GM18498 (cell line): ENCODE results near the gene OGFR.
"Not testable (repeated sequence)": the region's sequence is repeated elsewhere in the genome, so short reads cannot be mapped to it uniquely, and the experiment has no call there.

ENCODE experiments used
- ATAC-seq: cut with Tn5 transposase; IDR thresholded peaks from one replicate; pipeline ENCODE4 v1.9.1; 2021; ENCODE audit warnings: mild to moderate bottlenecking, moderate library complexity; ENCODE audit not compliant: unreplicated experiment

The OGFR gene

DNA sequence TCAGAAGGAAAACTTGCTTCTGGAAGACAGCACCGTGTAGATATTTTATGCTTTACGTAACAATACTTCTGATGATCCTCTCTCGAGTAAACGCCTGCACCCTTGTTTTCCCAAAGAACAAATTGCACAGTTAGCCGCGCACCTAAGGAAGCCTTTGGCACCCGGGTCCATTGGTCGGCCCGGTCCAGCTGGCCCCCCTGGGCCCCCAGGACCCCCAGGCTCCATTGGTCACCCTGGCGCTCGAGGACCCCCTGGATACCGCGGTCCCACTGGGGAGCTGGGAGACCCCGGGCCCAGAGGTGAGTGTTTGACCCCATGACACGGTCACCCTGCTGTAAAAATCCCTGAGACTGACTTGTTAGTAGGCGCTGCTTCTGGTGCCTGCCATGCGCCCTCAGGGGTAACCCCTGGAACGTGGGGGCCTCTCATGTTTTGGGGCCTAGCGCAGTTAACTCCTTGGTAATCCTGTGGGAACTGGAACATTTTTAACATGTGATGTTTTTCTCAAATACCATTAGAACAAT lies 32.4 kb downstream of the OGFR start:
- no peak for ATAC-seq

DNA sequence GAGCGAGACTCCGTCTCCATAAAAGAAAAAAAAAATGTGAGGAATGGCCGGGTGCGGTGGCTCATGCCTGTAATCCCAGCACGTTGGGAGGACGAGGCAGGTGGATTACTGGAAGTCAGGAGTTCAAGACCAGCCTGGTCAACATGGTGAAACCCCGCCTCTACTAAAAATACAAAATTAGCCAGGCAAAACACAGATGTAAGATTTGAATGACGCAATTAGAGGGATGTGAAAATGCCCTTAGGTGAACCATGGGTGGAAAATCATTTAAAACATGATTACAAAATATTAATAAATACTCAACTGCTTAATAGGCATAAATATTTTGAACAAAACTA lies 33.1 kb downstream of the OGFR start:
- peak; percentile 13 for ATAC-seq

DNA sequence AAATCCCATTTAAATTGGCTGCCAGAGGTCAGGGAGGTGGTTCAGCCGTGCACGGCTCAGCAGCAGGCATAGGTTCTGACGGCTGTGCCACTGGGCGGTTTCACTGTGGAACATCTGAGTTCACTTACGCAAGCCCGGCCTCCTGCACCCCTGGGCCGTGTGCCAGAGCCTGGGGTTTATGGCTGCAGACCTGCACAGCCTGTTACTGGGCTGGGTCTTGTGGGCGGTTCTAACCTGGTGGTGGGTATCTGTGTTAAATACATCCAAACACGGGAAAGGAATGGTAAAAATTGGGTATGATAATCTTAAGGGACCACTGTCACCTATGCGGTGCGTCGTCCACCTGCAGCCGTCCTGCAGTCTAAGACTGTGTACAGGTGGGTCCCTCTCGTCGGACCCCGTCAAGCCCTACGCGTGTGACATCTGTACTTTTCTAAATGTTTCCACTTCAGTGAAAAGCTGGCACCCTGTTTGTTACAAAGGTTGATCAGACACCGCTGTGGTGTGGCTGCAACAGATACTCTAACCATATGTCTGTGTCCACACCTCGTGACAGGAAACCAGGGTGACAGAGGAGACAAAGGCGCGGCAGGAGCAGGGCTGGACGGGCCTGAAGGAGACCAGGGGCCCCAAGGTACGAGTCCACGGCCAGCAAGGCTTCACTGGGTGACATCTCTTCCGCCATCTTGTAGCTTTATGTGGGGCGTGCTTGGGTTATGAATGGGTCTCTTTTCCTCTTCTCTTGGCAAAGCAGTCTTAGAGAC lies 33.7 kb downstream of the OGFR start:
- ATAC-seq: peak; percentile 83

DNA sequence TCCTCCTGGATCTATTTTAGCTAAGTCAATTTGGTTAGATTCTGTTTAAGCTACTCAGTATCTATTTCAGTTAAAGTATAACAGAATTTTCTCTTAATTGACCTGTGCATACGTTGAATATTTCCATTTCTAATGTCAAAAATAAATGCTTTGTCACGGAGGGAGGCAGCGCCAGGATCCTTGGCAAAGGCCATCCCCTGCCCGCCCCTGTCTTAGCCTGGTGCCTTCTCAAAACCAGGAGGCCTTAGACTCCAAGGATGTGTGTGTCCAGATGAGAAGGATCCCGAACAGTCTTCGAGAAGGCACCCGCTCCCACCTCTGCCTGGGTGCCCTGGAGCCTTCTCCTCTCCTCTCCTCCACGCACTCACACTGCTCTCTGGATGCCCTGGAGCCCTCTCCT lies 34.6 kb downstream of the OGFR start:
- ATAC-seq: no peak

DNA sequence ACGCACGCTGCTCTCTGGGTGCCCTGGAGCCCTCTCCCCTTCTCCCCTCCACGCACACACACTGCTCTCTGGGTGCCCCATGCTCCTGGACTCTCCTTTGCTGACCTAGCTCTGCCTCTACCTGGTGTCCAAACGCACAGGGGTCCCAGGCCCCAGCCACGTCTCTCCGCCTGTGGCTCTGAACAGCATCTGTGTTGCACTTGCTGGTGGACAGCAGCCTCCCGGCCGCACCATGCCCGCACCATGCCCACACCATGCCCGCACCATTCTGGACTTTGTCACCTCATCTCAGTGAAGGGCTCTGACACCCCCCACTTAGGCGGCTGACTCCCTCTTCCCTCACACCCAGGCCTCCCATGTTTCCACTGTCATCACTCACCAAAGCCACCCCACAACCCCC lies 35.2 kb downstream of the OGFR start:
- no peak for ATAC-seq

DNA sequence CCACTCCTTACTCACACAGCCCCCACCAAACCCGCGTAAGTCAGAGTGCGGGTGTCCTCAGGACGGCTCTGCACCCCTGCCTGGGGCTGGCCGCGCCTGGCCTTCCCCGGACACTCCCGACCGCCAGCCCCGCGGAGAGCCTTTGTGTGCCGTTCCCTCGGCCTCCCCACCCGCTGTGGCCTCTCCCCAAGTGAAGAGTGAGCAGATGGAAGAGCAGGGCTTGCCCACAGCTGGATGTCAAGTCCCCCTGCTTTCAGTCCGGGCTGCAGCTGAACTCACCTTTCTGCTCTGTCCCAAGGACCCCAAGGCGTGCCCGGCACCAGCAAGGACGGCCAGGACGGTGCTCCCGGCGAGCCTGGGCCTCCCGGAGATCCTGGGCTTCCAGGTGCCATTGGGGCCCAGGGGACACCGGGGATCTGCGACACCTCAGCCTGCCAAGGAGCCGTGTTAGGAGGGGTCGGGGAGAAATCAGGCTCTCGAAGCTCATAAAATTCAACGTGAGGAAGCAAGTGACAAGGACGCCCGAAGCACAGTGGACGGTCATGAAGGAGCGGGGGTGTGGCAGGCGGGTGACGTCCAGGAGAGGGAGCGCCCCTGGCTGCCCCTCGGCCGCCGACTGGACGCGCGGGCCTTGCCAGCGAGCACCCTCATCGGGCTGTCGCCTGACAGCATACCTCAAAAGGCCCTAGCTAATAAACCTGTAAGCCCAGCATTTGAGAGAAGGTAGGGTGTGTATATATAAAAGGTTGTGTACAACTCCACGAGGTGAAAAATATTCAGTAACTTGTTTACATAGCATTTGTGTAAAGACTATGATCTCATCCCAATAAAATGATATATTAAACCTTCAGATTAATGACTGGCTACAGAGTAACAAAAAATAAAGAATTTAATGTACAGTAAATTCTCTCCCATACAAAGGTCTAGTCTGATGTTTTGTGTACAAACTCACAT lies 35.9 kb downstream of the OGFR start:
- no peak for ATAC-seq

DNA sequence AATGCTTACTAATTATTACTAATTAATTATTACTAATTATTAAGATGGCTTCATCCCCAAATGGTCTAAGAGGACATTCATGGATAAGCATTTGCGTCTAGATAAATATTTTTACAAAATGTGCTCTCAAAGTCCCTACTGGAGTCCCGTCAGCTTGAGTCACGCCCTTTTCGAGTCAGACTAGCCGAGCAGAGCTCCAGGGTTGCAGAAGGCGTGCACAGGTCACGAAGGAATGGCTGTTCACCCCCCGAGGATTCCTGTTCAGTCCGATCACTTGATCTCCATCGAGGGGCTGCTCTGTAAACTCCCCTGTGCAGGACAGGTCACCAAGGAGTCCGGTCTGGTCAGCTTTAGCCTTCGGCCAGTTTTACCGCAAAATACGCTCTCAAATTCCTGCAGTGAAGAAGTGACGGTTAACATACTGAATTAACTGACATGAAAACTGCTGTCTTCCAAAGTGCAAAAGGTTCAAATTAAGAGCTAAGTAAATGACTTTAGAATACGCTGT lies 37.1 kb downstream of the OGFR start:
- no peak for ATAC-seq

DNA sequence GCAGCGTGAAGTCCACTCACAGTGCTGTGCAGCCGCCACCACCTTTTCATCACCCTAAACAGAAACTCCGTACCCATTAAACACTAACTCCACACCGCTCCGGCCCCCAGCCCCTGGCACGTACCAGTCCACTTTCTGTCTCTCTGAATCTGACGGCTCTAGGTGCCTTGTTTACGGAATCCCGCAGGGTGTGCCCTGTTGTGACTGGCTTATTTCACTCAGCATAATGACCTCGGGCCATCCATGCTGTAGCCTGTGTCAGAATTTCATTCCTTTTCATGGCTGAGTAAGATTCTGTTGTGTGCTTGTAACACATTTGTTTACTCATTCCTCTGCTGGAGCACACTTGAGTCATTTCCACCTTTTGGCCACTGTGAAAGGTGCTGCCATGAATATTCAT lies 39.0 kb downstream of the OGFR start:
- ATAC-seq: no peak

DNA sequence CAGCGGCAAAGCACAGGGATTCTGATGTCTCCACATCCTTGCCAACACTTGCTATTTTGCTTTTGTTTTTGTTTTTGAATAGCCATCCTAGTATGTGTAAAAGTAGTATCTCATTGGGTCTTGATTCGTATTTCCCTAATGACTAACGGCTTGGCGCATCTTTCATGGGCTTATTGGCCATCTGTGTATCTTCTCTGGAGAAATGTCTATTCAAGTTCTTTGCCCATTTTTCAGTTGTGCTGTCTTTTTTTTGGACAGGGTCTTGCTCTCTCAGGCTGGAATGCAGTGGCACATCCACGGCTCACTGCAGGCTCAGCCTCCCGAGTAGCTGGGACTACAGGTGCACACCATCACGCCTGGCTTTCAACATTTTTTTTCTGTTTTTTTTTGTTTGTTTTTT lies 39.5 kb downstream of the OGFR start:
- no peak for ATAC-seq

DNA sequence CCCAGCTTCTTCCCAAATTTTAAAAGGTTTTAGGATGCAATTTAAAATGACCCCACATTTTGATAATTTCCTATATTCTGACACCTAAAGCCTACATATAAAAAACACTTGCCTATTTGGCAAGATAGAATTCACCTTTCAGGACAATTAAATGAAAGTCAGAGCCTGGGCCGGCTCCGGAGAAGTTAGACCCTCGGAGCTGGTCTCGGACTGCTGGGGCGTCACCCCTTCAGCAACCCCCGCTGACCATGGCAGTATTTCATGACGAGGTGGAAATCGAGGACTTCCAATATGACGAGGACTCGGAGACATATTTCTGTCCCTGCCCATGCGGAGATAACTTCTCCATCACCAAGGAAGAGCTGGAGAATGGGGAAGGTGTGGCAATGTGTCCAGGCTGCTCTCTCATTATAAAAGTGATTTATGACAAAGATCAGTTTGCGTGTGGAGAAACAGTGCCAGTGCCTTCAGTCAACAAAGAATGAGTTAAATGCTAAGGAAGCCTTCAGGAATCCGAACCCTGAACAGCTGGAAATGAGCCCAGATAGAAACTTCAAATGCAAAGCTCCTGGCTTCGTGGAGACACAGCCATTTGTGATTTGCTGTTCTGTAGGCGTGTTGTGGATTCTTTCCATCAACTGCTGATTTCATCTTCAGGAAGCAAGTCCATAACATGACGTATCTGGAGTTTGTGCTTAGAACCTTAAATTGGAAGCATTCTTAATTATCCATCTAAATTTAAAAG lies 41.0 kb downstream of the OGFR start:
- ATAC-seq: no peak

DNA sequence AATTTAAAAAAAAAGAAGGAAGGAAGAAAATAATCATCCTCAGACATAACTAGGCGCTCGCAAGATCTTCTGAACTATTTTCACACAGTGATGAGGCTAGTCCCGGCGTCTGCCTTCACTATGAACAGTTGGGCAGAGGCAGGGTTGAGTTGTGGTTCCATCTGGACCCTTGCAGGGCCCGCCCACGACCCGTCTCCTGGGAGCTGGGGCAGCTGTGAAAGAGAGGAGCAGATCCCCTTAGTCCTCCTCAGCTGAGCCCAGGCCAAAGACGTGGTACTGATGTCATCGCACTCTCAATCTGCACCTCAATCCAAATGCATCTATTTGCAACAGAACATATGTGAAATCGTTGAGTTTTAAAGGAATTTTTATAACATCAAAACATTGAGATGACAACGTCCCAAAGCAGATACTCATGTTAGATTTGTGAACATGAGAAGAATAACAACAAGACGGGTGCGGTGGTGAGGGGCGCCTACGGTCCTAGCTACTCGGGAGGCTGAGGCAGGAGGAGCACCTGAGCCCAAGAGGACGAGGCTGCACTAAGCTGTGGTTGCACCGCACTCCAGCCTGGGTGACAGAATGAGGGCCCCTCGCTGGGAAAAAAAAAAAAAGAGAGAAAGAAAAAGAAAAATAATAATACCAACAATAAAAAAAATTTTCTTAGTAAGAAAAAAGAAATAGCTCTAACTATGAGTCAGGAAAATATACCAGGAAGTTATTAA lies 41.7 kb downstream of the OGFR start:
- no peak for ATAC-seq

DNA sequence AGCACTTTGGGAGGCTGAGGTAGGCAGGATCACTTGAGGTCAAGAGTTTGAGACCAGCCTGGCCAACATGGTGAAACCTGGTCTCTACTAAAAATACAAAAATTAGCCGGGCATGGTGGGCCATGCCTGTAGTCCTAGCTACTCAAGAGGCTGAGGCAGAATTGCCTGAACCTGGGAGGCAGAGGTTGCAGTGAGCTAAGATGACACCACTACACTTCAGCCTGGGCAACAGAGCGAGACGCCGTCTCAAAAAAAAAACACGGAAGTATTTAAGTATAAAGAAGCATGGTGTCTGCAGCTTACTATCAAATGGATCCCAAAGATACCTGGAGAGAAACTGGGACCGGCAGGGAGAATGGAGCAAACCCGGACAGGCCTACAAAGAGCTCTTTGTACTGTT lies 44.3 kb downstream of the OGFR start:
- not testable (repeated sequence) for ATAC-seq

DNA sequence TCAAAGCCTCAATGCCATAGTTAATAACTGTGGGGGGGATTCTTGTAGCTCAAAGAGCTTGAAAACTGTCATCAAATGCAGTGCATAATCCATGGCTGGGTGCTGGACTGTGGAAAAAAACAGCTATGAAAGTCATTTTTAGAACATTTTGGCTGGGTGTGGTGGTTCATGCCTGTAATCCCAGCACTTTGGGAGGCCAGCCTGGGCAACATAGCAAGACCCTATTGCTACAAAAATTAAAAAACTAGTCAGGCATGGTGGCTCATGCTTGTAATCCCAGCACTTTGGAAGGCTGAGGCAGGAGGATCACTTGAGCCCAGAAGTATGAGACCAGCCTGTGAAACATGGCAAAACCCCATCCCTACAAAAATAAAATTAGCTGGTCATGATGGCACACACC lies 44.8 kb downstream of the OGFR start:
- no peak for ATAC-seq

DNA sequence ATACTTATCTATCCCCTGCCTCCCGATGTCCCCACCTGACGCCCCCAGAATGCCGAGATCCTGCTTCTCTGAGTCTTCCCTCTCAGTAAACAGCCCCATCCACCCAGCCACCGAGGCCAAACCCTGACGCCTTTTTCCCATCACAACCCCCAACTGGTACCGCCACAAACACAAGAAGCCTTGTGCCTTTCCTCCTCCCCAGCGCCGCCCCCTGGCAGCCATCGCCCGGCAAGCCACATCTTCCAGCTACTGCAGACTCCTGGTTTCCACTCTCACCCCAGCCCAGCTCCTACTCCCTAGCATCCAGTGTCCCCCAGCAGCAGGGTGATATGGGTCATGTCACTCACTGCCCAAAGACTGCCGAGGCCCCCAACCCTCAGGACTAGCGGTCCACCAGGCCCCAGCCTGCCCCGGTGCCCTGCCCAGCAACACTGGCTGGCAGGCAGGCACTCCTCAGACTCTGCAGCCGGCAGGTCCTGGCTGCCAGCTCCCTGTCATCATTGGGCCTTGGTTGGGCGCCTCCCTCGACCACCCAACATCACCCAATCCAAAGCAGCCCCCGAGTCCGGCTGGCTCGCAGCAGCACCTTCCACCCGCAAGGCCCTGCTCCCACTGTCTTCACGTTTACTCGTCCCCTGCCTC lies 45.8 kb downstream of the OGFR start:
- no peak for ATAC-seq

DNA sequence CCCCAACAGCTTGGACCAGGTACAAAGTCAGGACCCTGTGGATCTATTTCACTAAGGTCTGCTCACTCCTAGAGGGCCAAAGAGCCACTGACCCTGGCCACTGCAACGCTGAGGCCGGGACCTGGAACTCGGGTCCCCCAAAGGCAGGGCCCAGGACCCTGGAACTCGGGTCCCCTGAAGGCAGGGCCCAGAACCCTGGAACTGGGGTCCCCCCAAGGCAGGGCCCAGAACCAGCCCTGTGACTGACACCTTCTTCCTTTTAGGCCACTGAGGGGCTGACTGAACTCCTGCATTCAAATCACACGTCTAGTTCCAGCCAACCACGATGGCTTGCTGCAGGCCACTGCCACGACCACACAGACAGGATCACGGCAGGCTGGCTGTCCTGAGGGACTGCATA lies 47.6 kb downstream of the OGFR start:
- no peak for ATAC-seq

DNA sequence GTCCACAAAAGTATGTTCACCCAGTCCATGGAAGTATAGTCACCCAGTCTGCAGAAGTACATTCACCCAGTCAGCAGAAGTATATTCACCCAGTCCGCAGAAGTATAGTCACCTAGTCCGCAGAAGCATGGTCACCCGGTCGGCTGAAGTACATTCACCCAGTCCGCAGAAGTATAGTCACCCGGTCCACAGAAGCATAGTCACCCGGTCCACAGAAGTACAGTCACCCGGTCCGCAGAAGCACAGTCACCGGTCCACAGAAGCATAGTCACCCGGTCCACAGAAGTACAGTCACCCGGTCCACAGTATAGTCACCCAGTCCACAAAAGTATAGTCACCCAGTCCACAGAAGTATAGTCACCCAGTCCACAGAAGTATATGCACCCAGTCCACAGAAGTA lies 48.2 kb downstream of the OGFR start:
- ATAC-seq: no peak

DNA sequence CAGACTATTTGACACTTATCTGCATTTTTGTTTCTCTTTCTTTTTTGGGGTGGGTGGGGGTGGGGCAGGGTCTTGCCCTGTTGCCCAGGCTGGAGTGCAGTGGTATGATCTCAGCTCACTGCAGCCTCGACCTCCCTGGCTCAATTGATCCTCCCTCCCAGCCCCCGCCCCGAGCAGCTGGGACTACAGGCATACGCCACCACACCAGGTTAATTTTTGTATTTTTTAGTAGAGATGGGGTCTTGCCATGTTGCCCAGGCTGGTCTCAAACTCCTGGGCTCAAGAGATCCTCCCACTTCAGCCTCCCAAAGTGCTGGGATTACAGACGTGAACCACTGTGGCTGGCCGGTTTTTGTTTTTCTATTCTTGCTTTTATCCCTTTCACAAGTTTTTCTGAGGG lies 48.7 kb downstream of the OGFR start:
- ATAC-seq: not testable (repeated sequence)

DNA sequence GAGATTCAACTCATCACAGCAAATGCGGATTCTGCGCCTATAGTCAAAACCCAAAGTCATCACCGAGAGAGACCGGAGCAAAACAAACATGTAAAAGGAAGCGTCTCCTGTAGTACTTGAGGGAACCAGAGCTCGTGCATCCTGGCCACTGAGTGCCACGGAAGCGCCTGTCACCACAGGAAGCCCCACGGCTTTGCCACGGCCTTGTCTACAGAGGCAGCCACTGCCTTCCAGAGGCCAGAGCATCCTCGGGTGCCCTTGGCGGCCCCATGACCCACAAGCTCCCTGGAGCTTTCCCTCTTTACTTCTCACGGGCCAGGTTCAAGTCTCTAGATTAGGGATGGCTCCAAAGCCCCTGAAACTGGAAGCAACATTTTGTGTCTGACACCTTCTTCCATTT lies 49.5 kb downstream of the OGFR start:
- no peak for ATAC-seq

DNA sequence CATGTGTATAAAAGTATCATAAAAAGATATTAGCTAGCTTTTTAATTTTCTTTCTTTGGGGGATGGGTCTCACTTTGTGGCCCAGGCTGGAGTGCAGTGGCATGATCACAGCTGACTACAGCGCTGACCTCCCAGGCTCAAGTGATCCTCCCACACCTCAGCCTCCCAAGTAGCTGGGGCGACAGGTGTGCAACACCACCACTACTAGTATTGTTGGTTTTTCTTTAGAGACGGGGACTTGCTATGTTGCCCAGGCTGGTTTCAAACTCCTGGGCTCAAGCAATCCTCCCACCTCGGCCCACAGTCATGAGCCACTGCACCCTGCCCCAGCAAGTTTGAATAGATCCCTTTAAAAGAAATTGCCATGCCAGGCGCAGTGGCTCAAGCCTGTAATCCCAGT lies 50.5 kb downstream of the OGFR start:
- no peak for ATAC-seq
